MM.1S (cell line): ENCODE data around the gene PARD6G.
A peak's percentile ranks its signal among the peaks of the same experiment; 100 is the strongest.

ENCODE experiments used
- DNase-seq: peaks from one replicate; pipeline ENCODE4 v3.0.0-alpha.2; 2015
- H2AFZ ChIP-seq: fragments of 300-600 bp; sonication (generic); 2 replicates; pipeline ENCODE4 v1.6.0; 2016; ENCODE audit warnings: antibody characterized with exemption, low read length
- H3F3A ChIP-seq: fragments of 300-600 bp; sonication (generic); 2 replicates; pipeline ENCODE4 v1.6.1; 2016; ENCODE audit warnings: mild to moderate bottlenecking, antibody characterized with exemption, low read length, moderate library complexity, mixed read lengths; ENCODE audit not compliant: insufficient read depth
- H3K27ac ChIP-seq: fragments of 300-600 bp; sonication (generic); 2 replicates; pipeline ENCODE4 v1.5.1; 2016; ENCODE audit warnings: mild to moderate bottlenecking, low read length
- H3K27me3 ChIP-seq: fragments of 300-600 bp; sonication (generic); replicated peaks from 2 replicates; pipeline ENCODE4 v1.6.0; 2016; ENCODE audit warnings: low read length; ENCODE audit not compliant: insufficient read depth
- H3K36me3 ChIP-seq: fragments of 300-600 bp; sonication (generic); replicated peaks from 2 replicates; pipeline ENCODE4 v1.6.1; 2016; ENCODE audit warnings: mild to moderate bottlenecking, low read length, mixed read lengths; ENCODE audit not compliant: insufficient read depth
- H3K4me1 ChIP-seq: fragments of 300-600 bp; sonication (generic); 2 replicates; pipeline ENCODE4 v1.6.1; 2016; ENCODE audit warnings: low read length, mixed read lengths
- H3K4me2 ChIP-seq: fragments of 300-600 bp; sonication (generic); 2 replicates; pipeline ENCODE4 v1.6.0; 2016; ENCODE audit warnings: low read depth, low read length
- H3K4me3 ChIP-seq: fragments of 300-600 bp; sonication (generic); 2 replicates; pipeline ENCODE4 v1.5.1; 2016; ENCODE audit warnings: low read length, mixed read lengths
- H3K79me2 ChIP-seq: fragments of 300-600 bp; sonication (generic); 2 replicates; pipeline ENCODE4 v1.6.1; 2016; ENCODE audit warnings: mixed run types, low read length, mixed read lengths
- H3K9ac ChIP-seq: fragments of 300-600 bp; sonication (generic); 2 replicates; pipeline ENCODE4 v1.6.1; 2016; ENCODE audit warnings: low read length, mixed read lengths
- H3K9me2 ChIP-seq: fragments of 300-600 bp; sonication (generic); replicated peaks from 2 replicates; pipeline ENCODE4 v1.6.1; 2016; ENCODE audit warnings: mild to moderate bottlenecking, low read length, mixed read lengths; ENCODE audit not compliant: insufficient read depth
- H3K9me3 ChIP-seq: fragments of 300-600 bp; sonication (generic); replicated peaks from 2 replicates; pipeline ENCODE4 v1.6.1; 2016; ENCODE audit warnings: mild to moderate bottlenecking, low read length, mixed read lengths; ENCODE audit not compliant: insufficient read depth
- H4K20me1 ChIP-seq: fragments of 300-600 bp; sonication (generic); 2 replicates; pipeline ENCODE4 v1.6.1; 2016; ENCODE audit warnings: mild to moderate bottlenecking, low read length, moderate library complexity, mixed read lengths; ENCODE audit not compliant: insufficient read depth
- CTCF ChIP-seq: fragments of 300-600 bp; sonication (generic); IDR thresholded peaks from 2 replicates; pipeline ENCODE4 v1.5.1; 2016; ENCODE audit warnings: antibody characterized with exemption, low read length, mixed read lengths
- EZH2 ChIP-seq: fragments of 300-600 bp; sonication (generic); optimal IDR thresholded peaks from 2 replicates; pipeline ENCODE3; 2017; ENCODE audit warnings: low read depth, mild to moderate bottlenecking, antibody characterized with exemption, low read length, mixed read lengths
- EZH2phosphoT487 ChIP-seq: fragments of 300-600 bp; sonication (generic); IDR thresholded peaks from 2 replicates; pipeline ENCODE4 v1.6.1; 2018; ENCODE audit warnings: antibody characterized with exemption, low read length

The PARD6G gene

GRCh38 chr18:80213182-80213581 is 34.1 kb downstream of the PARD6G start:
- Histone ChIP-seq H3K4me2 (peak overlapping the region; percentile 39), H3K9me3 (no peaks in the 10 kb centered on the region), H4K20me1 (no peaks in the 10 kb centered on the region), H3K36me3 (no peaks in the 10 kb centered on the region), H3K79me2 (no peaks in the 10 kb centered on the region), H3K9ac (no peak overlapping the region), H3K27ac (no peak overlapping the region), H3K9me2 (no peaks in the 10 kb centered on the region), H3K27me3 (no peaks in the 10 kb centered on the region), H3K4me3 (no peak overlapping the region), H3K4me1 (no peaks in the 10 kb centered on the region), H3F3A (no peaks in the 10 kb centered on the region), H2AFZ (no peak overlapping the region)
- DNase-seq = peak; percentile 59
- TF ChIP-seq EZH2 (no peak), CTCF (no peak), EZH2phosphoT487 (no peak)

GRCh38 chr18:80210312-80211083 is 36.8 kb downstream of the PARD6G start:
- H3K27ac ChIP-seq = no peak overlapping the region
- H3K4me2 ChIP-seq = no peak overlapping the region
- H3K9me3 ChIP-seq = no peaks in the 10 kb centered on the region
- no peak overlapping the region for H3K9ac ChIP-seq
- no peaks in the 10 kb centered on the region for H3K4me1 ChIP-seq
- no peaks in the 10 kb centered on the region for H3K79me2 ChIP-seq
- H3K27me3 ChIP-seq = no peaks in the 10 kb centered on the region
- H4K20me1 ChIP-seq = no peaks in the 10 kb centered on the region
- H2AFZ ChIP-seq = no peak overlapping the region
- TF ChIP-seq EZH2 (no peak), EZH2phosphoT487 (no peak), CTCF (no peak)
- no peaks in the 10 kb centered on the region for H3F3A ChIP-seq
- DNase-seq = no peak
- H3K9me2 ChIP-seq = no peaks in the 10 kb centered on the region
- H3K36me3 ChIP-seq = no peaks in the 10 kb centered on the region
- H3K4me3 ChIP-seq = no peak overlapping the region

- TF ChIP-seq CTCF = no peak
- Histone ChIP-seq H2AFZ (no peak overlapping the region), H3K4me2 (no peak overlapping the region), H3K4me3 (no peak overlapping the region), H3K27ac (no peak overlapping the region), H3K36me3 (no peaks in the 10 kb centered on the region), H3K27me3 (no peaks in the 10 kb centered on the region), H3F3A (no peaks in the 10 kb centered on the region), H3K9me3 (no peaks in the 10 kb centered on the region), H3K79me2 (no peaks in the 10 kb centered on the region), H3K9ac (no peak overlapping the region), H3K9me2 (no peaks in the 10 kb centered on the region), H3K4me1 (no peaks in the 10 kb centered on the region), H4K20me1 (no peaks in the 10 kb centered on the region)
- no peak for DNase-seq
These were observed 38.7 kb downstream of the PARD6G start for GRCh38 chr18:80208620-80209019.
